Occipital lobe (tissue), 2 donors: Measurements from ENCODE around the gene CHRNB1. TPM values are rescaled to one million over a fixed set of nuclear protein-coding genes. Genes with fewer than 3 reads are reported as not detected.

Experiments
- DNase-seq: peaks from one replicate; lab custom pipeline; 2025; lab: John Stamatoyannopoulos, UW
- total RNA-seq: library from RNA; depleted of rRNA; stranded (reverse); fragments of >200 nt; gene quantifications from one replicate; pipeline ENCODE4 v1.2.3, GENCODE V29; 2014

The CHRNB1 gene
- total RNA-seq, 1 donor from 2014 or later: 17.2 TPM

DNA sequence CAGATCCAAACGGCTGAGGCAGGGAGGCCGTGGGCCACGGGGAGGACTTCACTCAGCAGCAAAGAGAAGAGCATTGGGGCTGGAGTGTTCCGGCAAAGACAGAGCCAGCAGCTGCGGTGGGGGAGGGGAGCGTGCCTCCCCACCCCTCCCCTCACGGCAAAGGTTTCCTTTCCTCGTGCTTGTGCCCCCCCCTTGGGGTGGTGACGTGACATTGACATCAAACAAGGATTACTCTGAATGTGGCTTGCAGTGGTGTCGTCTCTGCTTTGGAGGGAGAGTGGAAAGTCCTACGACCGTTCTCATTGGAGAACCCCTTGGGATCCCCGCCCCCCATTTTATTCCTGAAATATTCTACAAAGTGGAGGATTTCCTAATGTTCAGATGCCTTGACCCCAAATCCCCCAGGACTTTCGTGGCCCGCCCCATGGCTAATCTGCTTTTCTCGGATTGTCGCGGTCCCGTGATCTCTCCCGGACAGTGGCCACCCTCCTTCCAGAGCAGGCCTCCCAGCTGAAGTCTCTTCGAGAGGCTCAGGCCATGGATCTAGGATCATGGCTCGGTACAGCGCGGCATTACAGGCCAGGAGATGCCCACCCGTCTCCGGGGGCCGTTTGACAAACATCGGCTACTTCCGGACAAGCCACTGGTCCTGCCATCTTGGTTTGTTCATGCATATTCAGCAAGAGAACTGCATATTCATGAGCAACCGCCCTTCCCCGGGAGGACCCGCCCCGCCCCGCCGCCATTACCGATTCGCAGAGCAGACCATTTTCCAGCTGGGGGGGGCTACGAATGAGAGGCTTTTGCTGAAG, 38.6 kb downstream of the CHRNB1 start:
- peak; percentile 96 for DNase-seq

GRCh38 chr17:7484067-7484918, 39.4 kb downstream of the CHRNB1 start, which contains the start of gene POLR2A:
POLR2A (plus strand) TSS chr17:7484366.
- peak; percentile 96 for DNase-seq

- no peak for DNase-seq
Measured at GRCh38 chr17:7484919-7485377, 40.1 kb downstream of the CHRNB1 start.

DNA sequence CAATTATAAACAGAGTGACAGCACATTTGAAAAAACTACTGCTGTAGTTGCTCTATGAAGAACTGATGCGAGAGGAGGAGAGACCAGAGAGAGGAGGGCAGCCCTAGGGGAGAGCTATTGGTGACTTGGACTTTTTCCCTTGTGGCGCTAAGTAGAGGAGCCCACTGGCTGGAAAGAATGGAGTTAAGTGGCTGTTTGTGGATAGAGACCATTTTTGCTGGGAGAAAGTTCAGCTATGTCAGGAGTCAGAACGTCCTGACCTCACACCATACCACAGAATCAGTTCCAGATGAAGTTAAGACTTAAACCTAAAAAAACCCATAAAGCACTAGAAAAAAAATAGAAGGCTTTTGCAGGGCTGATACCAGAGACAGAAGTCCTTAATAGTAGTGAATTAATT, 41.3 kb downstream of the CHRNB1 start:
- no peak for DNase-seq

- DNase-seq: no peak
Measured at GRCh38 chr17:7490144-7490543, 45.3 kb downstream of the CHRNB1 start.

- DNase-seq: no peak
Measured at GRCh38 chr17:7491583-7491982, 46.7 kb downstream of the CHRNB1 start.

GRCh38 chr17:7493941-7494340, 49.1 kb downstream of the CHRNB1 start:
- DNase-seq: no peak

DNA sequence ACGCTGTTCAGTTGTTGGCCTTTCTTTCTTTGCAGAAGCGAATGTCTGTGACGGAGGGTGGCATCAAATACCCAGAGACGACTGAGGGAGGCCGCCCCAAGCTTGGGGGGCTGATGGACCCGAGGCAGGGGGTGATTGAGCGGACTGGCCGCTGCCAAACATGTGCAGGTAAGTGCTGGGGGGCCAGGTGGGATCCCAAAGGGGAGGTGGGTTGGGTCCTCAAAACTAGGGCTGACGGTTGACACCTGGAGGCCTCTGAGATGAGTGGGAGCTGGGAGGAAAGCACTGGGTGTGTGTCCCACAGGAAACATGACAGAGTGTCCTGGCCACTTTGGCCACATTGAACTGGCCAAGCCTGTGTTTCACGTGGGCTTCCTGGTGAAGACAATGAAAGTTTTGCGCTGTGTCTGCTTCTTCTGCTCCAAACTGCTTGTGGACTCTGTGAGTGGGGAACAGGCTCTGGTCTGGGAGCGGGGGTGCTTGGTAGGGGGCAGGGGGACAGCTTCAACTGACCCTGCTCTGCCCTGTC, 51.1 kb downstream of the CHRNB1 start:
- no peak for DNase-seq

DNA sequence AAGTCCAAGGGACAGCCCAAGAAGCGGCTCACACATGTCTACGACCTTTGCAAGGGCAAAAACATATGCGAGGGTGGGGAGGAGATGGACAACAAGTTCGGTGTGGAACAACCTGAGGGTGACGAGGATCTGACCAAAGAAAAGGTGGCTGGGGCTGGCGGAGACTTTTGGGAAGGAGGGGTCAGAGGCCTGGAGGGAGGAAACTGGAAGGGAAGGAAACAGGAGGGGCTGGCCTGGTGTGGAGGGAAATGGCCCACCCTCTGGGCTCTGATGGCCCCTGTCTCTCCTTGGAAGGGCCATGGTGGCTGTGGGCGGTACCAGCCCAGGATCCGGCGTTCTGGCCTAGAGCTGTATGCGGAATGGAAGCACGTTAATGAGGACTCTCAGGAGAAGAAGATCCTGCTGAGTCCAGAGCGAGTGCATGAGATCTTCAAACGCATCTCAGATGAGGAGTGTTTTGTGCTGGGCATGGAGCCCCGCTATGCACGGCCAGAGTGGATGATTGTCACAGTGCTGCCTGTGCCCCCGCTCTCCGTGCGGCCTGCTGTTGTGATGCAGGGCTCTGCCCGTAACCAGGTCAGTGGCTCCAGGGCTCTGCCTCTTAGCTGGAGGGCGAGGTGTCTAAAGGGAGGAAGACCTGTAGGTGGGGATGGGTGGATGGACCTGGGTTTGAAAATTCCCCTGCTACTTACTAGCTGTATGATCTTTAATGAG, 51.8 kb downstream of the CHRNB1 start:
- DNase-seq: no peak

GRCh38 chr17:7497228-7497627, 52.4 kb downstream of the CHRNB1 start:
- no peak for DNase-seq

- no peak for DNase-seq
Measured at GRCh38 chr17:7497636-7498035, 52.8 kb downstream of the CHRNB1 start.

DNA sequence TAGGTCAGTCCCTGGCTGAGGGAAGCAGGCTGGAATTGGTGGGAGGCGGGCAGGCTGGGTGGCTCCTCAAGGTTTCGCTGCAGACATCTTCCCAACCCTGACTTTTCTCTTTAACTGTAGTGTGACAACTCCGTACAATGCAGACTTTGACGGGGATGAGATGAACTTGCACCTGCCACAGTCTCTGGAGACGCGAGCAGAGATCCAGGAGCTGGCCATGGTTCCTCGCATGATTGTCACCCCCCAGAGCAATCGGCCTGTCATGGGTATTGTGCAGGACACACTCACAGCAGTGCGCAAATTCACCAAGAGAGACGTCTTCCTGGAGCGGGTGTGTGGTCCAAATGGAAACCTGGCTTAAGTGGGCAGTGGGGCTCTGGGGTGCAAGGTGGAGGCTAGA, 54.3 kb downstream of the CHRNB1 start:
- DNase-seq: no peak

- DNase-seq: no peak
Measured at GRCh38 chr17:7501729-7502128, 56.9 kb downstream of the CHRNB1 start.

- DNase-seq: no peak
Measured at GRCh38 chr17:7502171-7502847, 57.4 kb downstream of the CHRNB1 start.

- DNase-seq: no peak
Measured at GRCh38 chr17:7502987-7503386, 58.1 kb downstream of the CHRNB1 start.

DNA sequence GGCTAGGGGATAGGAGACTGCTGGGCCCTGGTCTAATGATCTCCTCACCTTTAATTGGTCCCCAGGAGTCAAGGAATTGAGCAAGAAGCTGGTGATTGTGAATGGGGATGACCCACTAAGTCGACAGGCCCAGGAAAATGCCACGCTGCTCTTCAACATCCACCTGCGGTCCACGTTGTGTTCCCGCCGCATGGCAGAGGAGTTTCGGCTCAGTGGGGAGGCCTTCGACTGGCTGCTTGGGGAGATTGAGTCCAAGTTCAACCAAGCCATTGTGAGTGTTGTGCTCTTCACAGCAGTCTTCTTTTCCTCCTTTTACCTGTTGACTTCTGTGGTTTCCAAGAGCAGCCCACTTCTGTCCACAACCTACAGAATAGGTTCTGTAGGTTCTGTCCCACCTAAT, 58.7 kb downstream of the CHRNB1 start:
- DNase-seq: no peak

Other genes with a start within 250 kb of the CHRNB1 start
- 131 TPM for gene DLG4, start 225.2 kb upstream of the CHRNB1 start, total RNA-seq
- gene ACADVL, start 225.1 kb upstream of the CHRNB1 start, total RNA-seq: 77.2 TPM
- 49.1 TPM for gene DVL2, start 210.5 kb upstream of the CHRNB1 start, total RNA-seq
- gene PHF23, start 205.6 kb upstream of the CHRNB1 start, total RNA-seq: 33.7 TPM
- gene GABARAP, start 202.6 kb upstream of the CHRNB1 start, total RNA-seq: 93.3 TPM
- gene CTDNEP1, start 193.3 kb upstream of the CHRNB1 start, total RNA-seq: 26.5 TPM
- gene ELP5, start 192.8 kb upstream of the CHRNB1 start, total RNA-seq: 25.4 TPM
- gene CLDN7, start 182.6 kb upstream of the CHRNB1 start, total RNA-seq: 0.16 TPM
- gene SLC2A4, start 163.3 kb upstream of the CHRNB1 start, total RNA-seq: 0.16 TPM
- 2.7 TPM for gene YBX2, start 150.4 kb upstream of the CHRNB1 start, total RNA-seq
- gene EIF5A, start 137.4 kb upstream of the CHRNB1 start, total RNA-seq: 156 TPM
- 29.5 TPM for gene GPS2, start 129.7 kb upstream of the CHRNB1 start, total RNA-seq
- gene NEURL4, start 115.7 kb upstream of the CHRNB1 start, total RNA-seq: 46.6 TPM
- not detected for gene ACAP1, start 108.5 kb upstream of the CHRNB1 start, total RNA-seq
- gene KCTD11, start 92.9 kb upstream of the CHRNB1 start, total RNA-seq: 3.9 TPM
- gene TMEM95, start 89.9 kb upstream of the CHRNB1 start, total RNA-seq: not detected
- gene TNK1, start 64.0 kb upstream of the CHRNB1 start, total RNA-seq: 0.94 TPM
- 10.0 TPM for gene PLSCR3, start 50.5 kb upstream of the CHRNB1 start, total RNA-seq
- 55.2 TPM for gene TMEM256, start 41.0 kb upstream of the CHRNB1 start, total RNA-seq
- 9.2 TPM for gene NLGN2, start 37.2 kb upstream of the CHRNB1 start, total RNA-seq
- gene SPEM1, start 24.7 kb upstream of the CHRNB1 start, total RNA-seq: not detected
- not detected for gene SPEM2, start 19.4 kb upstream of the CHRNB1 start, total RNA-seq
- not detected for gene SPEM3, start 16.2 kb upstream of the CHRNB1 start, total RNA-seq
- gene TMEM102, start 9.6 kb upstream of the CHRNB1 start, total RNA-seq: 3.7 TPM
- 18.2 TPM for gene FGF11, start 5.5 kb upstream of the CHRNB1 start, total RNA-seq
- 17.6 TPM for gene ZBTB4, start 34.6 kb downstream of the CHRNB1 start, total RNA-seq
- not detected for gene SLC35G6, start 36.4 kb downstream of the CHRNB1 start, total RNA-seq
- 54.6 TPM for gene POLR2A, start 39.3 kb downstream of the CHRNB1 start, total RNA-seq
- gene TNFSF12, start 104.0 kb downstream of the CHRNB1 start, total RNA-seq: 3.3 TPM
- 0.31 TPM for gene TNFSF13, start 113.7 kb downstream of the CHRNB1 start, total RNA-seq
- gene SENP3, start 116.9 kb downstream of the CHRNB1 start, total RNA-seq: 84.8 TPM
- 0.62 TPM for gene CD68, start 134.6 kb downstream of the CHRNB1 start, total RNA-seq
- gene MPDU1, start 138.8 kb downstream of the CHRNB1 start, total RNA-seq: 34.8 TPM
- gene SOX15, start 145.0 kb downstream of the CHRNB1 start, total RNA-seq: 0.47 TPM
- 51.9 TPM for gene FXR2, start 169.8 kb downstream of the CHRNB1 start, total RNA-seq
- gene SAT2, start 182.8 kb downstream of the CHRNB1 start, total RNA-seq: 32.8 TPM
- gene SHBG, start 185.1 kb downstream of the CHRNB1 start, total RNA-seq: not detected
- 5.0 TPM for gene ATP1B2, start 205.9 kb downstream of the CHRNB1 start, total RNA-seq
- gene TP53, start 242.4 kb downstream of the CHRNB1 start, total RNA-seq: 9.4 TPM
- gene WRAP53, start 243.4 kb downstream of the CHRNB1 start, total RNA-seq: 9.5 TPM